GM04503 (cell line): ENCODE results near the gene GNAS.
"Not testable (repeated sequence)": the region's sequence is repeated elsewhere in the genome, so short reads cannot be mapped to it uniquely, and the experiment has no call there.

Experiments used
- DNase-seq: peaks from one replicate; pipeline ENCODE4 v3.0.0-alpha.2; 2012; ENCODE audit warnings: low read depth

Gene GNAS

DNA sequence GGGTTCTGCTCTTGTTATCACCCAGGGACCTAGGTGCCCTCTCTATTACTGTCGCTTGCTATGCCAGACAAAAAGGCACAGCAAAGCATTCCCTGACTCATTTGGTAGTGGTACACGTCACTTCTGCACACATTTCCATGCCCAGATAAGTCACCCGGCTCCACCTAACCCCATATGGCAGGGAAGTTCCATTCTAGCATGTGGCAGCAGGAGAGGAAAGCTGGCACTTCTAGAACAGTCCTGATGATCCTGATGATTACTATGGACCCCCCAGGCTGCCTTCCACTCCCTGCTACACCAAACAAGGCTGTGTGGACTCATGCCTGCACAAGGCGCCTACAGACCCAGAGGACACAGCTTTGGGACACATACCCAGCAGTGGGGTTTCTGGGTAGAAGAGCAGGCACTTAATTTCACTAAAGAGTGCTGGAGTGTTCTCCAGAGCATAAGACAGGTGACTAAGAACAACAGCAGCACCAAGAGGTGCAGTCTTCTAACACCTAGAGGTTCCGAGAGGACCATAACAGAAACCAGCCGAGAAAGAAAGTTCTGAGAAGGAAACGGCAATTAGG lies 75.1 kb downstream of the GNAS start:
- no peak for DNase-seq

DNA sequence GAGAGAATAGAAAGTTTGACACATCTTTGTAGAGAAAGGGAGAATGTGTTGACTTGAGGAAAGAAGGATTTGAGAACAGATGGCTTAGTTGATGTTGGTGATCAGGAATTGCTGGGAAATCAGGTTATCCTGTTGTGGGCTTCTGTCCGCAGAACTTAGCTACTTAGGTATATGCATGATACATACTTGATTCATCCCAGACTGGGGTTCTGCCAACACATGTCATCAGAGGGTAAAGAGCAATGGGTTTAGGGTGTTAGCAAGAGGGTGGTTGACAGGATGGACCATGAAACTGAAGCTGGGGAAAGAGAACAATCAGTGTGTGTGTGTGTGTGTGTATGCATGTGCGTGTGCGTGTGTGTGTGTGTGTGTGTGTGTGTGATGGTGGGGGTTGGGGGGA lies 78.0 kb downstream of the GNAS start:
- no peak for DNase-seq

DNA sequence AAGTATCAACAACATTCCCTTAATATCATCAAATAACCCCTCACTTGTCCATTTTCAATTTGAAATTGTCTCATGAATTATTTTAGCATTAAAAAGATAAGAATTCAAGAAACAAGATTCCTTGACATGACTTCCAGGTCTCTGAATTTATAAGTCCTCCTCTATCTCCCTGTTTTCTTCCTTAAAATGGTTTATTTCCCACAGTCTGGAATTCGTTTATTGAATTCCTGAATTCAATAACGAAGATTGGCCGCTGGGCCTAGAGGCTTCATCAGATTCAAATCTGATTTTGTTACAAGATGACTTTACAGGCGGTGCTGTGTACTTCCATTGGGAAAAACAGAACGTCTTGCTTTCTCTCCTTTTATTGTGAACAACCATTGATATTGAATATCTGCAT lies 79.7 kb downstream of the GNAS start:
- DNase-seq = no peak

DNA sequence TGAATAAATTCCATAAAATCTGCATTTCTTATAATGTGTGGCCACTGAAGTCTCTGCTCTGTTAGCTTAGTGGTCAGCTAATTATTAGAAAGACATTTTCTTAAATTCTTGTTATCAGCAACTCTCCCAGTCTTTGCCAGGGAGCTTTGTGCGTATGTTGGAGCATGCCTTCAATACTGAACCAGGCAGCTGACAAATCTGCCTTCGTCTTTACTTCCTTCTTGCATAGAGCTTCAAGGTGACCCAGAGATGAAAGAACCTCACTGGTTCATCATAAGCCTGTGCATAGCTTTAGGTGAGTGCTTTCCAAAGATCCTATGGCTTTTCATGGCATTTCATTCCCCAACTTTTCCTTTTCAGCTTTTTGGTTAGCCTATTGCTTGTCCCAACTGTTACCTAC lies 85.6 kb downstream of the GNAS start:
- no peak for DNase-seq

DNA sequence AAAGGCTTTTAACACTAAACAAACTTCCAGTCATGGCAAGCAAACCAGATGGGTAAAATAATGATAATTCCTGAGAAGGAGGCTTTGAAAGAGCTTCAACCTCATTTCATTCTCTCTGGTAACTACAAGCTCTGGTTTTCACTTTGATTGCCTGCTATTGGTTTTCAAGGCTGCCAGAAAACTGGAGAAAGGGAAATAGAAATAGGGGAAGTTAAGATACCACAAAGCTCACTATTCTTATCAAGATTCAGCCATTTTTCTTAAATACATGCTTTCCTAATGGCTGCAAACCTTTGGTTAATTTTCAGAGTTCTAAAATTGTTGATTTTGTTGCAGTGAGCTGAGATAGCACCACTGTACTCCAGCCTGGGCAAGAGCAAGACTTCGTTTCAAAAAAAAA lies 86.0 kb downstream of the GNAS start:
- no peak for DNase-seq

DNA sequence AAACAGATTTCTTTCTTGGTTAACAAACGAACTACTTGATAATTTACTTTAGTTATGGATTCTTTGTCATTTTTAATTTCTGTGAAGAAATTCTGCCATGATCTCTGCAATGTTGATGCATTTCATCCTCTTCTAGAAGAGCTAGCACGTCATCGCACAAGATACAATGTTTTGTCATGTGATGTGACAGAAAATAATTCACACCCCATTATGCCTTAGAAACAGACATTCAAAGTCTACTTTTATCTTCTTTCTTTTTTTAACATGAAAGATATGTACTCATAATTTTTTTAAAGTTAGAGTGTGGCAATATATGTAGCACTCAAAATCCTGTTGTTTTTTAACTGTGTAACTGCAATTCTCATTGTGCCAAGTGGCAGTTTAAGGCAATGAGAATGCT lies 89.0 kb downstream of the GNAS start:
- no peak for DNase-seq

DNA sequence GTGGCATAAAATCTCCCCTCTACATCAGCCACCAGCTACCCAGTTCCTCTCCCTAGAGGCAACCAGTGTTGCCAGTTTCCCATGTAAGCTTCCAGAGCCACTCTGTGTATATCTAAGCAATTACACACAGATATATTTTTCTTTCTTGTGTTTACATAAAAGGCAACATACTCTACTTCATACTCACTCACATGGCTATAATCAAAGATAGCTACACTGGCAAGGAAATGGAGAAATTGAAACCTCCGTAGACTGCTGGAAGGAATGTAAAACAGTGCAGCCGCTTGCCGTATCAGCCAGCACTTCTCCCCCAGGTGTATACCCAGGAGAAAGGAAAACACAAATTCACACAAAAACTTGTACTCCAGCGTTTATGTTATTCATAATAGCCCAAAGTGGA lies 90.0 kb downstream of the GNAS start:
- DNase-seq = no peak

DNA sequence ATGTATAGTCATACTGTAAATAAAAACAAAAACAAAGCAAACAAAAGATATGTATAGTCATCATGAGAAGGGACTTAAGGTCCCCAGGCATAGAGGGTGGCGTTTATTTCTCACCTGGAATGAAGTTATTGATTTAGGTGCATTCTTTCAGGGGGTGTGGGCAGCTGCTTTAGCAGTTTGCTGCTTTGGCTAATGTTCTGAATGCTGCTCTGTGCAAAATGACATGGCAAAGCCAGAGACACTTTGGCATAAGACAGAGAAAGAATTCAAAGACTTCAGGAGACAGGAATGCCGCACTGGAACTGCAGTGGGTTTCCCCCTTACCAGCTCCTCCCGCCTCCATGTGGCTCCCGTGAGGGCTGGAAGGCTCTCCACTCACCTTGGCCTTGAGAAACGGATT lies 92.1 kb downstream of the GNAS start:
- DNase-seq = no peak

DNA sequence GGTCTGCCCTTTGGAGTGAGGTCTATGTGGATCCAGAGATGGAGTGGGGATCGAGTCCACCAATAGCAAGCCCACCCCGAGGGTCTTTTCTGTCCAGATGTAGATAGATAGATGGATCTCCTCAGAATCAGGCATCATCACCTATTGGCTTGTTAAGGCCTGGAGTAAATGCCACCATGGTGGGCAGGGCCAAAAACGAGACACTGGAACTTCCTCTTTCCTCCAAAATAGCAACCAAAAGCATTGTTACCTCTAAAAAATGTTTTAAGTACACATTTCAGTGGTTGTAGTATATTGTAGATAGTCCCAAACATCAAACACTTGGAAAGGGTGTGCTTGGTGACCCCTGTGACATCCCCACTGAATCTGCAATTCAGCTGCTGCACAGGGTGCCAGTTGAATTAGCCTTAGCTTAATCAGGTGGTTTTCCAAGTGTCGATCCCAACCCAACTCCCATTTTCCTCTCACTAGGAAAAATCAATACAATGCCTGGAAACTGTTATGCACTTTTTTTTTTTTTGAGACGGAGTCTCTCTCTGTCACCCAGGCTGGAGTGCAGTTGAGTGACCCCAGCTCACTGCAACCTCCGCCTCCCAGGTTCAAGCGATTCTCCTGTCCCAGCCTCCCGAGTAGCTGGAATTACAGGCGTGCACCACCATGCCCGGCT lies 93.6 kb downstream of the GNAS start:
- no peak for DNase-seq

DNA sequence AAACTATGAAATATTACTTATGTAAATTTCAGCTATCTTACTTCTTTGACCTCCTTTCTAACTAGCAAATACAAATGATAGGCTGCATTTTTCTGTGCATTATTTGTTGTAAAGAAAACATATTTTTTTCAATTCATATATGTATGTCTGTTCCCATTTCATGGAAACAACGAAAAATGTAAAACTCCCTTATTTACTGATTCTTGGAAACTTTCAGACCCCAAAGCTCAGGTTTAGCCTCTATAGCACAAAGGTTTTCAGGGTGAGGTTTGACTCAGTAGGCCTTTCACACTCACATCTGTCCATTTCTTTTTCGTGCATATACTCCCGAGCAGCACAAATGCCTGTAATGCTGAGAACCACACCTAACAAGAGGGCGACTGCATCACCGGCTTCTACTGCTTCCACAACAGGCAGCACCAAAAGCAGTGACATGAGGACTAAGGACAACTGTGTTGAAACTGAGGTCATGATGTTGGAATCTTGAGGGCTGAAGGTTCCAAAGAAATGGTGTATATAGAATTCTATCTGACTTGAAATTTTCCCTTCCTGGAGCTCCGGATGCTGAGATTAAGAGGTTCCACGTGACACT lies 95.4 kb downstream of the GNAS start:
- DNase-seq = not testable (repeated sequence)

DNA sequence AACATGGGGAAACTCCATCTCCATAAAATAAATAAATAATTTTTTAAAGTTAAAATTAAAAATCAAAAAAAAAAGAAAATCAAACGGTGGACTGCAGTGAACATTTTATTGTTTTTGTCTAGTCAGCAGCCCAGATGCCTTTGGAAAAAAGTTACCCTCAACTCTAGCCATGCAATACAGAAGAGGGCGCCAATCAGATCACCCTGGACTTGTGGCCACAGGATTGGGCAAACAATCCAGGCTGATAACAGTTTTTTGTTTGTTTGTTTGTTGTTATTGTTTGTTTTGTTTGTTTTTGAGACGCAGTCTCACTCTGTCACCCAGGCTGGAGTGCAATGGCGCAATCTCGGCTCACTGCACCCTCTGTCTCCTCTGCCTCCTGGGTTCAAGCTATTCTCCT lies 98.1 kb downstream of the GNAS start:
- no peak for DNase-seq

DNA sequence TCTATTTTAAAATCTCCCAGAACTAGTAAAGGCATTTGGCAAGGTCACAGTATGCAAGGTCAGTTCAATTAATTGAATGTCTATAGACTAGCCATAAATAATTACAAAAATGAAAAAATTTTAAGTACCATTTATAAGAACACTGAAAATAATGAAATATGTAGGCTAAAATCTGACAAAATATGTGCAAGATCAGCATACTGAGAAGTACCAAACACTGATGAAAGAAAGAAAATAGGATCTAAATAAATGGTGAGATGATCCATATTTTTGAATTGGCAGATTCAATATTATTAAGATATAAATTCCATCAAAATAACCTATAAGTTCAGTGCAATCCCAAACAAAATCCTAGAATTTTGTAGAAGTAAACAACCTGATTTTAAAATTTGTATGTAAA lies 100.5 kb downstream of the GNAS start:
- no peak for DNase-seq

DNA sequence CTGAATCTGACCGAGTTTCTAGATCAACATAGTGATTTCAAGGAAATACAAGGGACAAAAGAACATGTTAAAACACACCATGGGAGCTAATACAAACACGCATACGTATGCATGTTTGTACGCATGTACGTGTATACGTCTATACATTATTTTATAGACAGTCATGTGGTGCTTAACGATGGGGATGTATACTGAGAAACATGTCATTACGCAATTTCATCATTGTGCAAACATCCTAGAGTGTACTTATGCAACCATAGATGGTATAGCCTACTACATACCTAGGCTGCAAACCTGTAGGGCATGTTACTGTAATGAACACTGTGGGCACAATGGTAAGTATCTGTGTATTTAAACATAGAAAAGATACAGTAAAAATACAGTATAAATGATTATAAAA lies 103.6 kb downstream of the GNAS start:
- no peak for DNase-seq

DNA sequence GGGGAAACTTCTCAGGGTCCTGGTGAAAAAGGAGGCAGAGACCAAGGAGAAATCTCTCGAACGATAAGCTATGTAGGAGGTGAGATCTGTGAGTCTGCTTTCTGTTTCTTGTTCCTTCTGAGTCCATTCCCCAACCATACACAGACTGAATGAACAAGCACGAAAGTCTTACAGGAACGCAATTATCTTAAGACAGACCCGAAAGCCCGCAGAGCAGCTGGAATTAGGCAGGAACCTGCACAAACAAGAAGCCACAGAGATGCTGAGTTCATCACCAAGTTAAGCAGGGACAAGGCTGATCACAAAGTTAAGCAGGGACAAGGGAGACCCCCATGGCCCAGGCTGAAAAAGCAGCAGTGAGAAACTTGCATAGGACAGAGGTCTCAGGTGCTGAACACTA lies 107.1 kb downstream of the GNAS start:
- DNase-seq = no peak
